Mammary epithelial cell (primary cell): ENCODE measurements around the gene GALNS.

Experiments used
- EZH2 ChIP-seq: IDR thresholded peaks from 2 replicates; pipeline ENCODE4 v1.6.1; 2012; ENCODE audit warnings: low read length, inconsistent platforms, borderline replicate concordance
- TF ChIP-seq, protein P1 (sequence below), 2 donors: IDR thresholded peaks in 1 of 2; conservative IDR thresholded peaks in 1 of 2; 2 replicates each; pipeline ENCODE4 v1.5.1; 2011 to 2012; ENCODE audit warnings: inconsistent platforms in 2 of 2, low read length in 2 of 2, mild to moderate bottlenecking in 2 of 2, control low read depth in 1 of 2, low read depth in 1 of 2; ENCODE audit not compliant: insufficient read depth in 1 of 2; ENCODE audit errors: extremely low read depth in 1 of 2

DNA sequence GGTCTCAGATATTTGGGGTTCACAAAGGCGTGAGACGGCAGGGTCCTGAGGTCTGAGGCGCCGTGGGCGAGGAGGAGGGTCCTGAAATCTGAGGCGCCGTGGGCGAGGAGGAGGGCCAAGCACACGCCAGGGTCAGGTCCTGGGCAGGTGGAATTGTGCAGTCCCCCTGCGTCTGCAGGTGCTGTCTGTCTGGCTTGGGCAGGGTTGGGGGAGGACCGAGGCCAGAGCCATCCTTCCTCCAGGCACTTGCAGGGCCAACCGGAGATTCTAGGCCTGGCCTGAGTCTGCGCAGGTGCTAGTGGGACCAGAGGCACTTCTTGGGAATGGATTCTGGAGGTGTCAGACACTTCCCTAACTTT lies 42.6 kb downstream of the GALNS start:
- TF ChIP-seq, protein P1, sequence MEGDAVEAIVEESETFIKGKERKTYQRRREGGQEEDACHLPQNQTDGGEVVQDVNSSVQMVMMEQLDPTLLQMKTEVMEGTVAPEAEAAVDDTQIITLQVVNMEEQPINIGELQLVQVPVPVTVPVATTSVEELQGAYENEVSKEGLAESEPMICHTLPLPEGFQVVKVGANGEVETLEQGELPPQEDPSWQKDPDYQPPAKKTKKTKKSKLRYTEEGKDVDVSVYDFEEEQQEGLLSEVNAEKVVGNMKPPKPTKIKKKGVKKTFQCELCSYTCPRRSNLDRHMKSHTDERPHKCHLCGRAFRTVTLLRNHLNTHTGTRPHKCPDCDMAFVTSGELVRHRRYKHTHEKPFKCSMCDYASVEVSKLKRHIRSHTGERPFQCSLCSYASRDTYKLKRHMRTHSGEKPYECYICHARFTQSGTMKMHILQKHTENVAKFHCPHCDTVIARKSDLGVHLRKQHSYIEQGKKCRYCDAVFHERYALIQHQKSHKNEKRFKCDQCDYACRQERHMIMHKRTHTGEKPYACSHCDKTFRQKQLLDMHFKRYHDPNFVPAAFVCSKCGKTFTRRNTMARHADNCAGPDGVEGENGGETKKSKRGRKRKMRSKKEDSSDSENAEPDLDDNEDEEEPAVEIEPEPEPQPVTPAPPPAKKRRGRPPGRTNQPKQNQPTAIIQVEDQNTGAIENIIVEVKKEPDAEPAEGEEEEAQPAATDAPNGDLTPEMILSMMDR (conservative IDR thresholded peaks at IDR 0.05 in 1 of 2, IDR thresholded peaks at IDR 0.05 in 1 of 2; ENCODE audit: extremely low read depth in 1 of 2, insufficient read depth in 1 of 2, low read depth in 1 of 2, low read length in 2 of 2): no peak
- no peak for TF ChIP-seq EZH2
